Activated naive CD4-positive, alpha-beta T cell treated with Interleukin-2 at 50 U/mL for 16 hours (primary cell): Measurements from ENCODE around the gene LIN28B.

ENCODE experiments used
- DNase-seq: peaks from one replicate; pipeline ENCODE4 v3.0.0-alpha.2; 2020

The LIN28B gene

GRCh38 chr6:105116150-105116549, 159.2 kb downstream of the LIN28B start:
- DNase-seq = no peak

- no peak for DNase-seq
These were observed 163.7 kb downstream of the LIN28B start for GRCh38 chr6:105120570-105120969.

GRCh38 chr6:105121981-105122380, 165.1 kb downstream of the LIN28B start:
- no peak for DNase-seq

- DNase-seq = no peak
These were observed 165.8 kb downstream of the LIN28B start for GRCh38 chr6:105122717-105123116.
